ENCODE measurements around the gene SLC10A1.

GRCh38 chr14:69749956-69750355 is 47.1 kb downstream of the SLC10A1 start:
- TF ChIP-seq GATA3 (IDR thresholded peaks at IDR 0.05; ENCODE audit: low read depth, low read length) (no peak), GATA2 (IDR thresholded peaks at IDR 0.05; ENCODE audit: low read depth, low read length) (no peak)

Measured in SH-SY5Y (cell line).